Body of pancreas (tissue), 4 donors: ENCODE results near the gene ABCD1. TPM values are rescaled to one million over a fixed set of nuclear protein-coding genes. Genes with fewer than 3 reads are reported as not detected.
A peak's percentile ranks its signal among the peaks of the same experiment; 100 is the strongest.

ENCODE experiments used
- ATAC-seq: fragments of 150-250 bp; one replicate; pipeline ENCODE4 v1.9.1; 2016
- DNase-seq, 4 donors: peaks; one replicate each; pipeline ENCODE4 v3.0.0-alpha.2; 2019
- H3K27ac ChIP-seq, 4 donors: fragments of 200-600 bp; sonication (generic); 1 replicate in 3 of 4; 2 replicates in 1 of 4; pipeline versions ENCODE4 v1.5.1 to v1.6.1; 2016 to 2019; ENCODE audit warnings: mild to moderate bottlenecking in 1 of 4, mixed read lengths in 1 of 4, moderate library complexity in 1 of 4
- H3K27me3 ChIP-seq, 2 donors: fragments of 200-600 bp; sonication (generic); one replicate each; pipeline ENCODE4 v1.6.0; 2016; ENCODE audit warnings: mild to moderate bottlenecking in 1 of 2
- H3K36me3 ChIP-seq, 2 donors: fragments of 200-600 bp; sonication (generic); replicated peaks in 1 of 2; 2 replicates each; pipeline ENCODE4 v1.5.1; 2016; ENCODE audit warnings: low read depth in 2 of 2; ENCODE audit not compliant: insufficient read depth in 1 of 2
- H3K4me1 ChIP-seq: fragments of 200-600 bp; sonication (generic); one replicate; pipeline ENCODE4 v1.6.0; 2016
- H3K4me3 ChIP-seq, 2 donors: fragments of 200-600 bp; sonication (generic); 1 replicate in 1 of 2; 2 replicates in 1 of 2; pipeline ENCODE4 v1.5.1; 2016 to 2019
- H3K9me3 ChIP-seq, 3 donors: fragments of 200-600 bp; sonication (generic); 1 replicate in 2 of 3; 2 replicates in 1 of 3; pipeline ENCODE4 v1.5.1; 2016
- POLR2A ChIP-seq, 3 donors: fragments of 450-650 bp; IDR thresholded peaks; one replicate each; pipeline ENCODE4 v1.6.1; 2016; ENCODE audit warnings: antibody characterized with exemption in 3 of 3, mild to moderate bottlenecking in 2 of 3
- WGBS, 2 donors: methylation state at CpG; one replicate each; pipeline ENCODE4 v1.1.5; 2017; 5-methylcytosine and 5-hydroxymethylcytosine counted together
- intact Hi-C: fragments of 100-400 bp; cut with DNase I; formaldehyde crosslinking; loops from one replicate; pipeline ENCODE4 v1.15.1; 2023
- total RNA-seq, 2 donors: library from RNA; depleted of rRNA; stranded (reverse); fragments of >200 nt; gene quantifications; one replicate each; pipeline ENCODE4 v1.1.0, GENCODE V29; 2016
- TF ChIP-seq, protein P1 (sequence below), 7 experiments: fragments of 450-650 bp in 4 of 7; fragments of 200-600 bp in 3 of 7; sonication (generic) in 3 of 7; IDR thresholded peaks; one replicate each; pipeline ENCODE4 v1.5.1; 2016 to 2019; ENCODE audit warnings: antibody characterized with exemption in 7 of 7

Gene ABCD1
- total RNA-seq, 2 donors from 2014 or later = 11.2 to 31.6 TPM

DNA sequence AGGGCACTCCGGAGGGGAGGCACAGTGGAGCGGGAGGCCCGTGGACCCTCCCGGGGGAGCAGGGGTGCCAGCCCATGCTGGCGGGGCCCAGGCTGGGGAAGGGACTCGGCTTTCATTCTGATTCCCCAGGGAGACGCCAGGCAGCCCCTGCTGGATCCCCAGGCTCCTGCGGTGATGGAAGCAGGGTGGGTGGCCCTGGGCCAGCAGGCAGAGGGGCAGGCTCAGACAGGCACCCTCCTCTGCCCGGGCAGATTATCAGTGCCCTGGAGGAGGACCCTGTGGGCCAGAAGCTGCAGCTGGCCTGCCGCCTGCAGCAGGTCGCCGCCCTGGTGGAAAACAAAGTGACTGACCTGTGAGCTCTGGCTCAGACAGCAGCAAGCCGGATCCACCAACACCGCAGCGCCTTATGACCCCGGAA is 54.0 kb downstream of the ABCD1 start:
- 80 to 100% methylated on average over 1 of the region's 16 CpGs for WGBS, 2 donors
- Histone ChIP-seq H3K27me3 (no peaks in the 10 kb centered on the region), H3K27ac (no peak overlapping the region), H3K36me3 (no peaks in the 10 kb centered on the region), H3K9me3 (no peaks in the 10 kb centered on the region), H3K4me1 (peaks cover 8% of the 10 kb centered on the region), H3K4me3 (no peak overlapping the region)
- no peak for ATAC-seq
- intact Hi-C loops = no loop called here
- no peak for DNase-seq
- TF ChIP-seq POLR2A (IDR thresholded peaks at IDR 0.05) = no peak
- TF ChIP-seq, protein P1, sequence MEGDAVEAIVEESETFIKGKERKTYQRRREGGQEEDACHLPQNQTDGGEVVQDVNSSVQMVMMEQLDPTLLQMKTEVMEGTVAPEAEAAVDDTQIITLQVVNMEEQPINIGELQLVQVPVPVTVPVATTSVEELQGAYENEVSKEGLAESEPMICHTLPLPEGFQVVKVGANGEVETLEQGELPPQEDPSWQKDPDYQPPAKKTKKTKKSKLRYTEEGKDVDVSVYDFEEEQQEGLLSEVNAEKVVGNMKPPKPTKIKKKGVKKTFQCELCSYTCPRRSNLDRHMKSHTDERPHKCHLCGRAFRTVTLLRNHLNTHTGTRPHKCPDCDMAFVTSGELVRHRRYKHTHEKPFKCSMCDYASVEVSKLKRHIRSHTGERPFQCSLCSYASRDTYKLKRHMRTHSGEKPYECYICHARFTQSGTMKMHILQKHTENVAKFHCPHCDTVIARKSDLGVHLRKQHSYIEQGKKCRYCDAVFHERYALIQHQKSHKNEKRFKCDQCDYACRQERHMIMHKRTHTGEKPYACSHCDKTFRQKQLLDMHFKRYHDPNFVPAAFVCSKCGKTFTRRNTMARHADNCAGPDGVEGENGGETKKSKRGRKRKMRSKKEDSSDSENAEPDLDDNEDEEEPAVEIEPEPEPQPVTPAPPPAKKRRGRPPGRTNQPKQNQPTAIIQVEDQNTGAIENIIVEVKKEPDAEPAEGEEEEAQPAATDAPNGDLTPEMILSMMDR (IDR thresholded peaks at IDR 0.05) = no peak

DNA sequence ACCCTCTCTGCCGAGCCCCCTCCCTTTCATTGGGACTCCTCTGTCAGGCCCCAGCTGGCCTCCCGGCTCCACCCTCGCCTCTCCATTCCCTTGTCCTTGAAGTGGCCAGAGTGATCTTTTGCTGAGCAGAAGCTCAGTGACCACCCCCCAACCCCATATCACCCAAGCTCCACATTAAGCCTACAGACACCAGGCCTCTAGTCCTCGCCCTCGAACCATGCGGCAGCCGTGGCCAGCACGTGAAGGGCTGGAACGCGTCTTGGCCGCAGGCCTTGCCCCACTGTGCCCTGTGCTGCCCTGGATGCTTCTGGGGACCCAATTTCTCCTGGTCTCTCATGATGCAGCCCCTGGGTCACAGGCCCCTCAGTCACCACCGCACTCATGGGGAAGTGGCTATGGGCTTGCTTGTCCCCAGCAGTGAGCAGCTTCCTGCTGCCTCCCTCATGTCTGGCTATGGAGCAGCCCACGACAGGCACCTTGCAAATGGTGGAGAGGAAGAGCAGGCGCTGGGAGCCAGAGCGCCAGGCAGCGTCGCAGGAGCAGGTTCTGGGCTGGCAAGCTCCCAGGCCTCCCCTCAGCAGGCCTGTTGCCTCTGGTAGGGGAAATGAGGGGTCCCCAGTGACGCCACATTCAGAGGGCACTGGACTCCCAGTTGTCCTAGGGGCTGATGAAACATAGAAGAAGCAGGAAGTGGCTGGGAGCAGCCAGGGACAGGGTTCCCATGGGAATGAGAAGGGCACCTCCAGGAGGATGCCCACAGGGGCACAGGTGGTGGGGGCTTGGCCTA is 55.4 kb downstream of the ABCD1 start:
- Histone ChIP-seq H3K4me1 (peaks cover 8% of the 10 kb centered on the region), H3K9me3 (no peaks in the 10 kb centered on the region), H3K4me3 (no peak overlapping the region), H3K36me3 (no peaks in the 10 kb centered on the region), H3K27me3 (no peaks in the 10 kb centered on the region), H3K27ac (no peak overlapping the region)
- DNase-seq (no peak), ATAC-seq (no peak)
- no peak for TF ChIP-seq POLR2A (IDR thresholded peaks at IDR 0.05)
- TF ChIP-seq, protein P1 (IDR thresholded peaks at IDR 0.05) = no peak
- intact Hi-C loops = no loop called here
- 64 to 74% methylated on average over 7 to 16 of the region's 18 CpGs for WGBS, 2 donors

DNA sequence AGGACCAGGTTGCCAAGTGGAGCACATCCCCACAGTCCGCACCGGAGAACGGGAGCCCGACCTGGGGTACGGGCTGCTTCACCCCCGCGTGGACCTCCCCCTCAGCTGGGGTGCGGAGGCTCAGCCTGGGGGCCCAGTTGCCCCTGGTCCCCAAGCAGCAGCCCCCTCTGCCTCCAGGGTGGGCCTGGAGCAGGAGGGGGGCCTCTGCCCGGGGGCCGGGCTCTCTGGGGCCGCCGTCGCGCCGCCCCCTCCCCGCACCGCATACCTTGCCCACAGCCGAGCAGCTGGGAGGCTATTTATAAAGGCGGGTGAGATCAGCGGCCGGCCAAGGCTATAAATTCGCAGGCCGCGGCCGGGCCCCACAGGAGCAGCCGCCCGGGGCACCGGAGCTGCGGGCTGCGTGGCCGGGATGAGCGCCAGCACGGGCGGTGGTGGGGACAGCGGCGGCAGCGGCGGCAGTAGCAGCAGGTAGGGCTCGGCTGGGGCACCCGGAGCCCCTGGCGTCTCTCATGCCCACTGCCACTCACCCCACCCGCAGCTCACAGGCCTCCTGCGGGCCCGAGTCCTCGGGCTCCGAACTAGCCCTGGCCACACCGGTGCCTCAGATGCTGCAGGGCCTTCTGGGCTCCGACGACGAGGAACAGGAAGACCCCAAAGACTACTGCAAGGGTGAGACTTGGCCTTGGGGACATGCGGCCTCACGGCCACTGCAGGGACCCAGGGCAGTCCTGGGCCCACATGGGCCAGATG is 56.2 kb downstream of the ABCD1 start, which contains the start of gene SRPK3:
Gene SRPK3, plus strand, starts transcription at position 364 of the 750 bp plus-strand sequence. Its CDS starts 46 bp downstream, at position 410.
- peaks cover 0 to 3% of the 10 kb centered on the region in 2 donors for H3K36me3 ChIP-seq
- H3K9me3 ChIP-seq = no peaks in the 10 kb centered on the region
- peaks cover 8% of the 10 kb centered on the region for H3K4me1 ChIP-seq
- 13% methylated on average over 9 of the region's 52 CpGs; no CpG with 5 or more reads in 1 of the 2 donors for WGBS, 2 donors
- ATAC-seq (peak; percentile 40), DNase-seq (peak in 1 of 4 donors; percentile 39)
- intact Hi-C loops = no loop called here
- TF ChIP-seq, protein P1 (IDR thresholded peaks at IDR 0.05) = no peak
- no peak for TF ChIP-seq POLR2A (IDR thresholded peaks at IDR 0.05)
- no peaks in the 10 kb centered on the region for H3K27me3 ChIP-seq
- no peak within 1 kb of the TSS for H3K4me3 ChIP-seq
- no peak within 1 kb of the TSS for H3K27ac ChIP-seq

DNA sequence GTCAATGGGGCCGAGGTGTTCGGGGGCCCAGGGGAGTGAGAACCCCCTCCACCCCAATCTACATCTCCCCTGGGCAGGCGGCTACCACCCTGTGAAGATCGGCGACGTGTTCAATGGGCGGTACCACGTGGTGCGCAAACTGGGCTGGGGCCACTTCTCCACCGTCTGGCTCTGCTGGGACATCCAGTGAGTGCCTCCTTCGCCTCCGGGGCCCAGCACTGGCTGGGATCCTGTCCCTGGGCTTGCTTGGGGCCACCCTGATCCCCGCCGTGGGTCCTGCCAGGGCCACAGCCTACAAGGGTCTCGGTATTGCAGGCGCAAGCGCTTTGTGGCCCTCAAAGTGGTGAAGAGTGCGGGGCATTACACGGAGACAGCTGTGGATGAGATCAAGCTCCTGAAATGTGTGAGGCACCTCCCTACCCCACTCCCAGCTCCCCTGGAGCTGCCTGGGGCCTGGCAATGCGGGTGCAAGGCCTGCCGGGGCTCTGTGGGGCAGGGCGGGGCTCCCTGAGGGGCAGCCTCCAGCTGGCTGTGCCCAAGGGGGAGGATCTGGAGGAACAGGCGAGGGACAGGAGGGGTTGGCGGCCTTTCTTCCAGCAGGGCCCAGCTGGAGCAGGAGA is 56.9 kb downstream of the ABCD1 start:
- no peak for TF ChIP-seq POLR2A (IDR thresholded peaks at IDR 0.05)
- TF ChIP-seq, protein P1 (IDR thresholded peaks at IDR 0.05) = no peak
- Histone ChIP-seq H3K4me3 (no peak overlapping the region), H3K27ac (no peak overlapping the region), H3K4me1 (peaks cover 8% of the 10 kb centered on the region), H3K36me3 (peaks cover 0 to 3% of the 10 kb centered on the region in 2 donors), H3K27me3 (no peaks in the 10 kb centered on the region), H3K9me3 (no peaks in the 10 kb centered on the region)
- intact Hi-C loops = no loop called here
- DNase-seq (no peak), ATAC-seq (no peak)
- WGBS, 2 donors = 69% methylated on average over 3 of the region's 24 CpGs; no CpG with 5 or more reads in 1 of the 2 donors
